Measurements from ENCODE around the gene SUSD1. TPM values are rescaled to one million over a fixed set of nuclear protein-coding genes. Genes with fewer than 3 reads are reported as not detected.
A peak's percentile ranks its signal among the peaks of the same experiment; 100 is the strongest.

SUSD1 gene
- total RNA-seq, 4 donors from 2014 or later: 9.5 to 17.3 (median 13.6) TPM

DNA sequence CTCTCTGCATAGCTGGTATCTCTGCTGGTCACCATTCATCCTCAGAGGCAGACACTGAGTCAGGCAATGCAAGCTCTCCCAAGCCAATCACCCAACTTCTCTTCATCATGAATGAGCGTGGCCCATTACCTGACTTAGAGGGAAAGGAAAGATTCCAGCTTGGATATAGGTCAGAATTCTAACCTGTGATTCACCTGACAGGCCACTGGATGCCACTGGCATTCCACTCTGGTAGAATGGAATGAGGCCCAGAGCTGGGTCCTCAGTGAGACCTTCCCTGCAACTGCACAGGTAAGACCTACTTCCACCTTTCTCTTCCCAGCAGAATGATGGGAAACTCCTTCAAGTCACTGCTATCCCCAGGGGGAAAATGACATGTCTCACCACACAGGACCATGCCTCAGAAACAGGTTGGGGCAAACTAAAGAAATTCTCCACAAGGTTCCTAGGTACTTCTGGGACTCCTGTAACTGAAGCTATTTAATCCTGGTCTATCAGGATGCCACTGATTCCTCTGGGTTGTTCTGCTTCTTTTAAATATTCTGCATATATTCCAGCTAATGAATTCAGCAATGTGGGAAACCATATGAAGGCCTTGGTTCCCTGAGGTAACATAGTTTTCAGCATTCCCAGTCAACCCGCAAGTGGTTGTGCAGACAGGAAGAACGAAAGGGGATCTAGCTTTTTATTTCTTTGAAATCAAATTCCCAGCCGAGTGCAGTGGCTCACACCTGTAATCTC lies 62.0 kb downstream of the SUSD1 start:
- WGBS, 2 donors: 97 to 99% methylated on average over 4 of the region's 4 CpGs
- intact Hi-C loops (cut with DNase I): no loop called here
- DNase-seq: peak; percentile 46 to 50
- Histone ChIP-seq H3K36me3 (no peaks in the 10 kb centered on the region), H3K27ac (no peak overlapping the region), H3K4me3 (replicated peaks in 1 of 3) (no peak overlapping the region), H3K4me1 (no peaks in the 10 kb centered on the region), H3K9me3 (no peaks in the 10 kb centered on the region), H3K27me3 (no peaks in the 10 kb centered on the region)
- no peak for TF ChIP-seq POLR2A (IDR thresholded peaks at IDR 0.05)
- TF ChIP-seq, protein P1, sequence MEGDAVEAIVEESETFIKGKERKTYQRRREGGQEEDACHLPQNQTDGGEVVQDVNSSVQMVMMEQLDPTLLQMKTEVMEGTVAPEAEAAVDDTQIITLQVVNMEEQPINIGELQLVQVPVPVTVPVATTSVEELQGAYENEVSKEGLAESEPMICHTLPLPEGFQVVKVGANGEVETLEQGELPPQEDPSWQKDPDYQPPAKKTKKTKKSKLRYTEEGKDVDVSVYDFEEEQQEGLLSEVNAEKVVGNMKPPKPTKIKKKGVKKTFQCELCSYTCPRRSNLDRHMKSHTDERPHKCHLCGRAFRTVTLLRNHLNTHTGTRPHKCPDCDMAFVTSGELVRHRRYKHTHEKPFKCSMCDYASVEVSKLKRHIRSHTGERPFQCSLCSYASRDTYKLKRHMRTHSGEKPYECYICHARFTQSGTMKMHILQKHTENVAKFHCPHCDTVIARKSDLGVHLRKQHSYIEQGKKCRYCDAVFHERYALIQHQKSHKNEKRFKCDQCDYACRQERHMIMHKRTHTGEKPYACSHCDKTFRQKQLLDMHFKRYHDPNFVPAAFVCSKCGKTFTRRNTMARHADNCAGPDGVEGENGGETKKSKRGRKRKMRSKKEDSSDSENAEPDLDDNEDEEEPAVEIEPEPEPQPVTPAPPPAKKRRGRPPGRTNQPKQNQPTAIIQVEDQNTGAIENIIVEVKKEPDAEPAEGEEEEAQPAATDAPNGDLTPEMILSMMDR (IDR thresholded peaks at IDR 0.05): peak in 5 of 6 experiments; percentile 17 to 78 (median 57)

DNA sequence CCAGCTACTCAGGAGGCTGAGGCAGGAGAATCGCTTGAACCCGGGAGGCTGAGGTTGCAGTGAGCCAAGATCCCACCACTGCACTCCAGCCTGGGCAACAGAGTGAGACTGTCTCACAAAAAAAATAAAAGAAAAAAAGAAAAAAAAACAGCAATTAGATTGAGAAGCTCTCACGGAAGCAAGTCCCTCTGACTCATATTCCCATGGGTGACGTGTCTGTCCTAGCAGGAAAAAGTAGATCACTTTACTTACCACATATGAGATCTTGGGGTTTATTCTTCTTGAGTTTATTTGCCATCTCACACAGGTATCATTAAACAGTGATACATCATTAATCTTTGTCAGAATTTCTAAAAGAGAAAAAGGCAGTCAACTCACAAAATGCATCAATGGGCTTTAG lies 62.6 kb downstream of the SUSD1 start:
- Histone ChIP-seq H3K9me3 (no peaks in the 10 kb centered on the region), H3K4me1 (no peaks in the 10 kb centered on the region), H3K27ac (no peak overlapping the region), H3K4me3 (replicated peaks in 1 of 3) (no peak overlapping the region), H3K27me3 (no peaks in the 10 kb centered on the region), H3K36me3 (no peaks in the 10 kb centered on the region)
- DNase-seq: no peak
- 71 to 79% methylated on average over 4 of the region's 4 CpGs for WGBS, 2 donors
- no peak for TF ChIP-seq POLR2A (IDR thresholded peaks at IDR 0.05)
- TF ChIP-seq, protein P1 (IDR thresholded peaks at IDR 0.05): no peak
- intact Hi-C loops (cut with DNase I): no loop called here

DNA sequence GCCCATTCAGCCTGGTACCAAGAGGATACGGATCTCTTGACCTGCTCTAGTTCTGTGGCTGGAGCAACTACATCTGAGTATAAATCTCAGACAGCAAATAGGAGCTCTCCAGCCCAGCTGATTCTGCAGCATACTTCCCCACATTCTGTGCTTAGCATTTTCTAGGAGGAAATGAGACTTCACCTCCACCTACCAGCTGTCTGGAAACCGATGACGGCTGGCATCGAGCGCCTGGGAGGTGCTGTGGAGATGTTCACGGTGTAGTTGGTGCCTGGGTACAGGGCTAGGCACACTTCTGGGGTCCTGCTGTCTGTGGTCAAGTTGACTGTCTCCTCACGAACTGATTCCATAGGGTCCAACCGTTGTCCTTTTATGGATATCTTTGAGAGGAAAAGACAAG lies 63.6 kb downstream of the SUSD1 start:
- Histone ChIP-seq H3K27ac (no peak overlapping the region), H3K27me3 (no peaks in the 10 kb centered on the region), H3K4me1 (no peaks in the 10 kb centered on the region), H3K4me3 (replicated peaks in 1 of 3) (no peak overlapping the region), H3K9me3 (no peaks in the 10 kb centered on the region), H3K36me3 (no peaks in the 10 kb centered on the region)
- TF ChIP-seq, protein P1 (IDR thresholded peaks at IDR 0.05): no peak
- no peak for TF ChIP-seq POLR2A (IDR thresholded peaks at IDR 0.05)
- no peak for DNase-seq
- intact Hi-C loops (cut with DNase I): no loop called here
- 97 to 98% methylated on average over 8 of the region's 8 CpGs for WGBS, 2 donors

DNA sequence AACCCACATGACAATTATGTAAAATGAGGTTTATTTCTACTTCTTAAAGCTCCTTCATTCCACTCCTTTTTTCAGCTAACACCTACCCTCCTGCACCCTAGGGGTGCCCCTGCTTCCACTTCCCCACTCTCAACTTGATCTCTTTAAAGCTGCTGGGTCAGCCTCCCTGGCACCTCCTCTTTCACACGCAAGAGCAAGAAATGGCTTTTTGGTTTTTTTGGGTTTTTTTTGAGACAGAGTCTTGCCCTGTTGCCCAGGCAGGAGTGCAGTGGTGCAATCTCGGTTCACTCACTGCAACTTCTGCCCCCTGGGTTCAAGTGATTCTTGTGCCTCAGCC lies 64.4 kb downstream of the SUSD1 start:
- WGBS, 2 donors: 82 to 97% methylated on average over 2 of the region's 2 CpGs
- intact Hi-C loops (cut with DNase I): no loop called here

More for the DNA sequence above, 64.4 kb downstream of the SUSD1 start:
- TF ChIP-seq, protein P1 (IDR thresholded peaks at IDR 0.05): no peak
- TF ChIP-seq POLR2A (IDR thresholded peaks at IDR 0.05): no peak
- no peak for DNase-seq
- Histone ChIP-seq H3K27ac (no peak overlapping the region), H3K4me1 (no peaks in the 10 kb centered on the region), H3K4me3 (replicated peaks in 1 of 3) (no peak overlapping the region), H3K9me3 (no peaks in the 10 kb centered on the region), H3K27me3 (no peaks in the 10 kb centered on the region), H3K36me3 (no peaks in the 10 kb centered on the region)
